Measurements from ENCODE around the gene GNB1. TPM values are rescaled to one million over a fixed set of nuclear protein-coding genes. Genes with fewer than 3 reads are reported as not detected.

Gene GNB1
- total and polyA plus RNA-seq, 2 of the 4 experiments (the other 2 are of a cell fraction) = 73.5 to 371 TPM

GRCh38 chr1:1752636-1753606 is 138.0 kb downstream of the GNB1 start:
- Histone ChIP-seq H3K27me3 (ENCODE audit: control insufficient read depth, insufficient read depth, low read length) (no peaks in the 10 kb centered on the region), H4K91ac (ENCODE audit: insufficient read depth, low read depth, low read length) (no peak overlapping the region), H3K4me2 (ENCODE audit: low read depth, low read length) (no peak overlapping the region), H3K9me3 (ENCODE audit: control insufficient read depth, insufficient read depth, low read length) (no peaks in the 10 kb centered on the region), H3K23ac (ENCODE audit: low read depth, low read length) (no peak overlapping the region), H3K4me3 (ENCODE audit: insufficient read depth, low read depth, low read length) (no peak overlapping the region), H4K20me1 (ENCODE audit: insufficient read depth, low read length) (peaks cover 2% of the 10 kb centered on the region; the same call in 1 of the 2 replicates), H3K36me3 (ENCODE audit: control insufficient read depth, insufficient read depth, low read length) (peaks cover 35% of the 10 kb centered on the region), H2AFZ (replicated peaks; ENCODE audit: low read length, poor library complexity) (no peak overlapping the region), H4K5ac (ENCODE audit: low read depth, low read length) (no peak overlapping the region), H3K9ac (ENCODE audit: low read depth, low read length) (no peak overlapping the region), H3K14ac (replicated peaks; ENCODE audit: low read depth, low read length) (no peak overlapping the region), H3K27ac (ENCODE audit: insufficient read depth, low read length) (no peak overlapping the region), H2AK9ac (replicated peaks; ENCODE audit: low read depth, low read length, poor library complexity) (no peak overlapping the region), H2BK120ac (ENCODE audit: low read depth, low read length) (no peak overlapping the region), H3K4me1 (ENCODE audit: control insufficient read depth, insufficient read depth, low read length) (no peaks in the 10 kb centered on the region), H3K18ac (ENCODE audit: low read depth, low read length) (no peak overlapping the region), H3K9me1 (ENCODE audit: insufficient read depth, low read length) (no peaks in the 10 kb centered on the region; the same call in 1 of the 2 replicates), H2BK20ac (ENCODE audit: low read depth, low read length) (no peak overlapping the region), H2BK15ac (ENCODE audit: low read depth, low read length) (no peak overlapping the region), H3K79me1 (ENCODE audit: low read depth in 1 of 2, low read length in 2 of 2) (peaks cover 0 to under 1% of the 10 kb centered on the region in 2 experiments; a peak in 2 of 4 replicates), H2AK5ac (ENCODE audit: low read depth, low read length) (no peak overlapping the region), H3K4ac (ENCODE audit: low read depth, low read length) (no peak overlapping the region), H3K56ac (ENCODE audit: extremely low read depth, insufficient read depth, low read length) (no peak overlapping the region), H2BK5ac (ENCODE audit: low read depth, low read length, poor library complexity, severe bottlenecking) (no peak overlapping the region), H4K8ac (ENCODE audit: low read depth in 2 of 2, low read length in 2 of 2) (no peak overlapping the region)
- ATAC-seq (ENCODE audit: low read depth) (no peak), DNase-seq (no peak)
- in situ Hi-C loops (cut with MboI; ENCODE audit: low sequenced_read_pairs) = no loop called here
- intact Hi-C loops (cut with micrococcal nuclease) = no loop called here
- WGBS, 2 experiments (ENCODE audit: extremely low coverage in 2 of 2, insufficient read length in 1 of 2) = 96% methylated on average over 16 of the region's 37 CpGs; no CpG with 5 or more reads in 1 of the 2 experiments
- ChIA-PET CTCF (no interaction called here), POLR2A (ENCODE audit: unreplicated experiment) (no interaction called here)
- dilution Hi-C loops (cut with HindIII; ENCODE audit: low sequenced_read_pairs, unreplicated experiment) = no loop called here
- BruUV-seq (replicated peaks) = no TSS peak
- TF ChIP-seq CEBPB (IDR thresholded peaks at IDR 0.05; ENCODE audit: low read depth, low read length) (no peak), CTCF (conservative IDR thresholded peaks at IDR 0.05; ENCODE audit: low read depth, low read length) (no peak), FOS (IDR thresholded peaks at IDR 0.05; ENCODE audit: low read depth, low read length) (no peak), NFE2L2 (IDR thresholded peaks at IDR 0.05; ENCODE audit: low read depth, low read length) (no peak), RAD21 (IDR thresholded peaks at IDR 0.05; ENCODE audit: low read length) (no peak), POLR2A (IDR thresholded peaks at IDR 0.05; ENCODE audit: low read depth, low read length) (no peak), CHD1 (IDR thresholded peaks at IDR 0.05; ENCODE audit: low read depth, low read length) (no peak), RCOR1 (IDR thresholded peaks at IDR 0.05; ENCODE audit: insufficient replicate concordance, low read length) (no peak), ELK1 (IDR thresholded peaks at IDR 0.05; ENCODE audit: borderline replicate concordance, low read depth, low read length) (no peak), MXI1 (IDR thresholded peaks at IDR 0.05; ENCODE audit: borderline replicate concordance, low read depth, low read length) (no peak), BHLHE40 (IDR thresholded peaks at IDR 0.05; ENCODE audit: low read depth, low read length) (no peak), MAFK (IDR thresholded peaks at IDR 0.05; ENCODE audit: low read depth, low read length) (no peak), SMC3 (IDR thresholded peaks at IDR 0.05; ENCODE audit: low read depth, low read length) (no peak)
- TF ChIP-seq, protein P1, sequence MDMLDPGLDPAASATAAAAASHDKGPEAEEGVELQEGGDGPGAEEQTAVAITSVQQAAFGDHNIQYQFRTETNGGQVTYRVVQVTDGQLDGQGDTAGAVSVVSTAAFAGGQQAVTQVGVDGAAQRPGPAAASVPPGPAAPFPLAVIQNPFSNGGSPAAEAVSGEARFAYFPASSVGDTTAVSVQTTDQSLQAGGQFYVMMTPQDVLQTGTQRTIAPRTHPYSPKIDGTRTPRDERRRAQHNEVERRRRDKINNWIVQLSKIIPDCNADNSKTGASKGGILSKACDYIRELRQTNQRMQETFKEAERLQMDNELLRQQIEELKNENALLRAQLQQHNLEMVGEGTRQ (IDR thresholded peaks at IDR 0.05; ENCODE audit: low read depth, low read length) = no peak

Data from IMR-90 (cell line).